ENCODE measurements around the gene FGD2.

DNA sequence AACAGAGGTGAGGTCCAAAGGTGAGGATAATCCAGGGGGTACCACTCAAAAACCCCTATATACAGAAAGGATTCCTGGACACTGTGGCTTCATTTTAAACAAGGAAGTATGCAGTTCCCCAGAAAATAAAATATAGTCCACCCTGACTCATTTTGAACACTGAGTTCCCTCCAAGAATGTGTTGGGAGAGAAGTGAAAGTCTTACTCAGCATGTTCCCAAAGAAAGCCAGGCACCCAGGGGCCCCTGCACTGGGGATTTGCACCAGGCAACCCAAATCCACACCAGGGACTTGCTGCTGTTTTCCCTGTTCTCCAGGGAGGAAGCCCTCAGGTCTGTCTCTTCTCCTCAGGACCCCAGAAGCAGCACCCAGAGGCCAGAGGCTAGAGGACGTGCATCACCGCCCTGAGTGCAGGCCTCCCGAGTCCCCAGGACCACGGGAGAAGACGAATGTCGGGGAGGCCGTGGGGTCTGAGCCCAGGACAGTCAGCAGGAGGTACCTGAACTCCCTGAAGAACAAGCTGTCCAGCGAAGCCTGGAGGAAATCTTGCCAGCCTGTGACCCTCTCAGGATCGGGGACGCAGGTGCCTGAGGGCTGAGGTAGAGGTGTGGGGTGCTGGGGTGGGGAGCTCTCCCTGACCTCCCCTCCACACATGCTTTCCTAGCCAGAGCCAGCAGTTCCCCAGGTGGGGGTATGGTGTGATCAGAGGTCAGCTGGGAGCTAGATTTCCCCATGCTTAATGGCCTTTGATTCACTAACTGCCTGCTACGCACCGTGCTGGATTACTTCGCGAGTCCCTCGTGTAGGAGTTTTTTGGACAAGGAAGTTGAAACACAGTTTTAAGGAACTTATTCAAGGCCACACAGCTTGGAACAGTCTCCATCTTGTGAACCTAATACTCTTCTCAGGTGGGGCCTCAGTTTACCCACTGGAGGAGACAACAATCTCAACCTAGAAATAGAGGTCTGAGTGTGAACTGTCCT, 3.3 kb downstream of the FGD2 start:
- TF ChIP-seq, protein P1, sequence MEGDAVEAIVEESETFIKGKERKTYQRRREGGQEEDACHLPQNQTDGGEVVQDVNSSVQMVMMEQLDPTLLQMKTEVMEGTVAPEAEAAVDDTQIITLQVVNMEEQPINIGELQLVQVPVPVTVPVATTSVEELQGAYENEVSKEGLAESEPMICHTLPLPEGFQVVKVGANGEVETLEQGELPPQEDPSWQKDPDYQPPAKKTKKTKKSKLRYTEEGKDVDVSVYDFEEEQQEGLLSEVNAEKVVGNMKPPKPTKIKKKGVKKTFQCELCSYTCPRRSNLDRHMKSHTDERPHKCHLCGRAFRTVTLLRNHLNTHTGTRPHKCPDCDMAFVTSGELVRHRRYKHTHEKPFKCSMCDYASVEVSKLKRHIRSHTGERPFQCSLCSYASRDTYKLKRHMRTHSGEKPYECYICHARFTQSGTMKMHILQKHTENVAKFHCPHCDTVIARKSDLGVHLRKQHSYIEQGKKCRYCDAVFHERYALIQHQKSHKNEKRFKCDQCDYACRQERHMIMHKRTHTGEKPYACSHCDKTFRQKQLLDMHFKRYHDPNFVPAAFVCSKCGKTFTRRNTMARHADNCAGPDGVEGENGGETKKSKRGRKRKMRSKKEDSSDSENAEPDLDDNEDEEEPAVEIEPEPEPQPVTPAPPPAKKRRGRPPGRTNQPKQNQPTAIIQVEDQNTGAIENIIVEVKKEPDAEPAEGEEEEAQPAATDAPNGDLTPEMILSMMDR (IDR thresholded peaks at IDR 0.05; ENCODE audit: low read depth, low read length, poor library complexity, severe bottlenecking) = no peak
- TF ChIP-seq EZH2phosphoT487 (IDR thresholded peaks at IDR 0.05; ENCODE audit: borderline replicate concordance, low read length) = no peak
